K562 (cell line): ENCODE measurements around the gene OR4N5. TPM values are rescaled to one million over a fixed set of nuclear protein-coding genes. Genes with fewer than 3 reads are reported as not detected.

Experiments used
- ATAC-seq: fragments of 200-7000 bp; cut with Tn5 transposase; 3 replicates; pipeline ENCODE4 v1.9.1; 2020; ENCODE audit warnings: moderate library complexity
- BruUV-seq: library from RNA; stranded (reverse); fragments of 400-500 nt; replicated peaks from 2 replicates; lab custom pipeline; 2021; lab: Mats Ljungman, UMichigan
- CTCF ChIA-PET: fragments of 300-600 bp; formaldehyde crosslinking; extraction: SDS; loops from one replicate; lab custom pipeline; 2021; ENCODE audit warnings: low intra/inter-chr PET ratio; lab: Yijun Ruan, JAX
- POLR2A ChIA-PET: fragments of 300-600, 350-650 bp; sonication (Branson Sonifier 250); formaldehyde crosslinking; extraction: SDS; loops from one replicate; lab custom pipeline; 2021; ENCODE audit warnings: antibody characterized with exemption, inconsistent platforms; lab: Yijun Ruan, JAX
- DNase-seq, 4 experiments: peaks; one replicate each; pipeline versions ENCODE4 v3.0.0 to v3.0.0-alpha.2; 2011 to 2018; ENCODE audit warnings: low spot score in 3 of 4, mixed read lengths in 3 of 4; ENCODE audit errors: extremely low read depth in 1 of 4
- FAIRE-seq: peaks from 2 replicates; lab custom pipeline; 2011; peaks lifted over from hg19 to GRCh38; lab: Jason Lieb, UNC
- H2AFZ ChIP-seq: 2 replicates; pipeline ENCODE4 v1.6.0; 2011; ENCODE audit warnings: low read depth, low read length, control low read depth, inconsistent platforms
- H3K27ac ChIP-seq: fragments of 200-600 bp; 3 replicates; pipeline ENCODE4 v1.8.0; 2011; ENCODE audit warnings: low read depth, mild to moderate bottlenecking, control low read depth, inconsistent platforms, low read length, moderate library complexity, mixed read lengths; ENCODE audit errors: extremely low read depth
- H3K27me3 ChIP-seq, 2 experiments: fragments of 300-600 bp in 1 of 2; 2 replicates in 1 of 2; 3 replicates in 1 of 2; pipeline versions ENCODE4 v1.6.0 to v1.8.0; 2011; ENCODE audit warnings: inconsistent platforms in 2 of 2, low read length in 2 of 2, mild to moderate bottlenecking in 1 of 2, mixed read lengths in 1 of 2, moderate library complexity in 1 of 2; ENCODE audit not compliant: control insufficient read depth in 2 of 2, insufficient read depth in 2 of 2
- H3K36me3 ChIP-seq: fragments of 300-600 bp; 3 replicates; pipeline ENCODE4 v1.8.0; 2011; ENCODE audit warnings: mild to moderate bottlenecking, low read length, inconsistent platforms; ENCODE audit not compliant: control insufficient read depth, insufficient read depth
- H3K4me1 ChIP-seq, 2 experiments: fragments of 200-600 bp in 1 of 2; replicated peaks in 1 of 2; 2 replicates in 1 of 2; 3 replicates in 1 of 2; pipeline versions ENCODE4 v1.5.1 to v1.8.0; 2011; ENCODE audit warnings: inconsistent platforms in 2 of 2, low read length in 2 of 2, mild to moderate bottlenecking in 1 of 2, mixed read lengths in 1 of 2, moderate library complexity in 1 of 2; ENCODE audit not compliant: control insufficient read depth in 2 of 2, insufficient read depth in 2 of 2
- H3K4me2 ChIP-seq: 2 replicates; pipeline ENCODE4 v1.6.1; 2011; ENCODE audit warnings: low read length, control low read depth, inconsistent platforms, mixed read lengths; ENCODE audit not compliant: insufficient read depth
- H3K4me3 ChIP-seq: fragments of 200-600 bp; sonication (generic), shearing (Covaris generic); 2 replicates; pipeline ENCODE4 v1.5.1; 2016; ENCODE audit warnings: control low read depth, inconsistent platforms
- H3K79me2 ChIP-seq: fragments of 200-600 bp; 3 replicates; pipeline ENCODE4 v1.8.0; 2011; ENCODE audit warnings: low read length, inconsistent platforms; ENCODE audit not compliant: control insufficient read depth, insufficient read depth
- H3K9ac ChIP-seq, 2 experiments: 2 replicates each; pipeline versions ENCODE4 v1.6.0 to v1.6.1; 2011; ENCODE audit warnings: low read depth in 2 of 2, low read length in 2 of 2, control low read depth in 1 of 2, inconsistent platforms in 1 of 2, mild to moderate bottlenecking in 1 of 2, mixed read lengths in 1 of 2; ENCODE audit not compliant: insufficient read depth in 1 of 2
- H3K9me1 ChIP-seq: one replicate; pipeline ENCODE4 v1.6.0; 2011; ENCODE audit warnings: inconsistent platforms, mild to moderate bottlenecking, low read length, moderate library complexity; ENCODE audit not compliant: control insufficient read depth, insufficient read depth
- H3K9me3 ChIP-seq: replicated peaks from 2 replicates; pipeline ENCODE4 v1.5.1; 2011; ENCODE audit warnings: low read depth, low read length, inconsistent platforms; ENCODE audit not compliant: control insufficient read depth, insufficient read depth
- H4K20me1 ChIP-seq: replicated peaks from 2 replicates; pipeline ENCODE4 v1.6.1; 2011; ENCODE audit warnings: low read length, inconsistent platforms, mixed read lengths; ENCODE audit not compliant: control insufficient read depth, insufficient read depth
- NKRF ChIP-seq: fragments of 450-650 bp; IDR thresholded peaks from 2 replicates; pipeline ENCODE4 v1.6.1; 2016; ENCODE audit warnings: borderline replicate concordance
- POLR2B ChIP-seq: fragments of 450-650 bp; IDR thresholded peaks from 2 replicates; pipeline ENCODE4 v1.6.1; 2018; ENCODE audit warnings: low read depth; ENCODE audit not compliant: partially characterized antibody
- RNF2 ChIP-seq: sonication (generic); IDR thresholded peaks from 2 replicates; pipeline ENCODE4 v1.6.1; 2016
- ZNF121 ChIP-seq: sonication (generic); formaldehyde crosslinking; conservative IDR thresholded peaks from 2 replicates; pipeline ENCODE4 v1.8.0; 2022; ENCODE audit warnings: missing genetic modification reagents
- WGBS: fragments of 100-300 bp; shearing (Covaris generic); methylation state at CpG from one replicate; pipeline ENCODE4 v1.1.6; 2016; ENCODE audit warnings: low coverage, mixed read lengths; ENCODE audit not compliant: insufficient coverage; ENCODE audit errors: missing lambda C conversion rate; 5-methylcytosine and 5-hydroxymethylcytosine counted together
- in situ Hi-C: fragments of 300-500 bp; cut with MboI; formaldehyde crosslinking; loops from 4 replicates; pipeline ENCODE4 v1.15.0; 2018; ENCODE audit warnings: inconsistent platforms, mixed read lengths
- intact Hi-C: fragments of 100-400 bp; cut with micrococcal nuclease; formaldehyde crosslinking; loops from 2 replicates; pipeline ENCODE4 v1.14.2; 2022
- polyA plus RNA-seq, 8 experiments: library from polyadenylated mRNA; depleted of rRNA in 4 of 8; stranded (reverse) in 5 of 8; unstranded in 3 of 8; fragments of >200 nt; fragmentation: Nextera tagmentation in 2 of 8; fragmentation: Illumina TruSeq in 1 of 8; extraction: Ambion mirVana in 2 of 8; extraction: Trizol in 1 of 8; gene quantifications; 2 replicates each; pipeline versions ENCODE4 v1.2.1 to v1.2.3, GENCODE V29; 2011 to 2014; ENCODE audit warnings: inconsistent platforms in 1 of 8, missing spikeins in 1 of 8
- total RNA-seq, 7 experiments: library from RNA; depleted of rRNA in 6 of 7; stranded (reverse); fragments of >200 nt in 6 of 7; fragmentation: Illumina TruSeq in 2 of 7; extraction: Trizol in 2 of 7; gene quantifications; 2 replicates each; pipeline versions ENCODE4 v1.2.1 to v1.2.3, GENCODE V29; 2011 to 2021; ENCODE audit warnings: low replicate concordance in 1 of 7

Gene OR4N5
- total and polyA plus RNA-seq, 9 of the 15 experiments (the other 6 are each of a cell fraction or from before 2014, with no cell fraction given) = not detected

- Histone ChIP-seq H3K4me1 (peaks cover 7 to 39% of the 10 kb centered on the region in 2 experiments), H3K4me2 (no peak overlapping the region), H3K36me3 (no peaks in the 10 kb centered on the region), H4K20me1 (no peaks in the 10 kb centered on the region), H2AFZ (no peak overlapping the region), H3K4me3 (no peak overlapping the region), H3K9me1 (no peaks in the 10 kb centered on the region), H3K27me3 (no peaks in the 10 kb centered on the region), H3K27ac (no peak overlapping the region), H3K9ac (no peak overlapping the region), H3K9me3 (peaks cover 6% of the 10 kb centered on the region), H3K79me2 (no peaks in the 10 kb centered on the region)
- FAIRE-seq = no peak
- DNase-seq = no peak
- no TSS peak for BruUV-seq
- ChIA-PET POLR2A (no interaction called here), CTCF (no interaction called here)
- intact Hi-C loops = no loop called here
- in situ Hi-C loops = no loop called here
- WGBS = 64% methylated on average over 2 of the region's 2 CpGs
- TF ChIP-seq ZNF121 (CRISPR knock-in tag) (peak; percentile 64; the same call in 1 of the 2 replicates), POLR2B (no peak)
- ATAC-seq = no peak
Observed at GRCh38 chr14:20180486-20180885, 41.9 kb downstream of the OR4N5 start.

GRCh38 chr14:20184181-20184580 is 45.6 kb downstream of the OR4N5 start:
- peak overlapping the region; percentile 80 for H2AFZ ChIP-seq
- H4K20me1 ChIP-seq = no peaks in the 10 kb centered on the region
- no TSS peak for BruUV-seq
- no peaks in the 10 kb centered on the region for H3K9me1 ChIP-seq
- no peak overlapping the region for H3K4me3 ChIP-seq
- CTCF ChIA-PET = no interaction called here
- no peak overlapping the region for H3K4me2 ChIP-seq
- ATAC-seq = peak; percentile 49
- no peaks in the 10 kb centered on the region for H3K27me3 ChIP-seq
- no peaks in the 10 kb centered on the region for H3K9me3 ChIP-seq
- intact Hi-C loops = no loop called here
- H3K4me1 ChIP-seq = peaks cover 0 to 15% of the 10 kb centered on the region in 2 experiments; a peak in 4 of 5 replicates
- no peaks in the 10 kb centered on the region for H3K79me2 ChIP-seq
- H3K36me3 ChIP-seq = no peaks in the 10 kb centered on the region
- no peak for FAIRE-seq
- H3K9ac ChIP-seq = no peak overlapping the region
- POLR2A ChIA-PET = no interaction called here
- no peak for DNase-seq
- 66% methylated on average over 5 of the region's 5 CpGs for WGBS
- H3K27ac ChIP-seq = peak overlapping the region; percentile 39; the same call in 1 of the 3 replicates
- in situ Hi-C loops = no loop called here
- no peak for TF ChIP-seq NKRF
- no peak for TF ChIP-seq RNF2
